Measurements from ENCODE around the gene AFG3L2.

DNA sequence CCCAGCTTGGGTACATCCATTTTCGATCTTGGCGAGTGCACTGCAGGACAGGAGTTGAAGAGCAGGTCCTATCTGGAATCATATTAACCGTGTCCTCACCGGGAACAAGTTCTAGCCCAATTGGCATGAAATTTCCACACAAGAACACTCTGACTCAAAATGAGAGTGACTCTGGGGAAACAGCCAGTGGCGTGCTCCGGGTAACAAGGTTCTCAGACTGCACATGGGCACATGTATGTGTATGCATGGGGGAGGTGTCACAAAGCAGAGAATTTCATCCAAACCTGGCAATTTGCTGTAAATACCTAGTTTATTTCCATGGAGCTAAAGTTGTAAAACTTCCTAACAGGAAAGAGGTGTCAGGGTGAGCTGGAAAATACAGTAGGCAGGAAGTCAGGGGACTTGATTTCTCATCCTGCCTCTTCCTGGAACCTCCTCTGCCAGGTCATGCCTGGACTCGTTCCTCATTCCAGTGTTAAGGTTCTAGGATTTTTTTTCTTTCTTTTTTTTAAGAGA is 67.3 kb downstream of the AFG3L2 start:
- no peak for TF ChIP-seq RAD21 (CRISPR knock-in tag; conservative IDR thresholded peaks at IDR 0.05 in 1 of 2, IDR thresholded peaks at IDR 0.05 in 1 of 2)
- TF ChIP-seq, protein P1, sequence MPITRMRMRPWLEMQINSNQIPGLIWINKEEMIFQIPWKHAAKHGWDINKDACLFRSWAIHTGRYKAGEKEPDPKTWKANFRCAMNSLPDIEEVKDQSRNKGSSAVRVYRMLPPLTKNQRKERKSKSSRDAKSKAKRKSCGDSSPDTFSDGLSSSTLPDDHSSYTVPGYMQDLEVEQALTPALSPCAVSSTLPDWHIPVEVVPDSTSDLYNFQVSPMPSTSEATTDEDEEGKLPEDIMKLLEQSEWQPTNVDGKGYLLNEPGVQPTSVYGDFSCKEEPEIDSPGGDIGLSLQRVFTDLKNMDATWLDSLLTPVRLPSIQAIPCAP (CRISPR knock-in tag; IDR thresholded peaks at IDR 0.05; ENCODE audit: borderline replicate concordance): no peak
- no peak for TF ChIP-seq SIN3A (IDR thresholded peaks at IDR 0.05; ENCODE audit: borderline replicate concordance in 2 of 2, control insufficient read depth in 1 of 2, low read depth in 2 of 2, low read length in 2 of 2)
- TF ChIP-seq, protein P2, sequence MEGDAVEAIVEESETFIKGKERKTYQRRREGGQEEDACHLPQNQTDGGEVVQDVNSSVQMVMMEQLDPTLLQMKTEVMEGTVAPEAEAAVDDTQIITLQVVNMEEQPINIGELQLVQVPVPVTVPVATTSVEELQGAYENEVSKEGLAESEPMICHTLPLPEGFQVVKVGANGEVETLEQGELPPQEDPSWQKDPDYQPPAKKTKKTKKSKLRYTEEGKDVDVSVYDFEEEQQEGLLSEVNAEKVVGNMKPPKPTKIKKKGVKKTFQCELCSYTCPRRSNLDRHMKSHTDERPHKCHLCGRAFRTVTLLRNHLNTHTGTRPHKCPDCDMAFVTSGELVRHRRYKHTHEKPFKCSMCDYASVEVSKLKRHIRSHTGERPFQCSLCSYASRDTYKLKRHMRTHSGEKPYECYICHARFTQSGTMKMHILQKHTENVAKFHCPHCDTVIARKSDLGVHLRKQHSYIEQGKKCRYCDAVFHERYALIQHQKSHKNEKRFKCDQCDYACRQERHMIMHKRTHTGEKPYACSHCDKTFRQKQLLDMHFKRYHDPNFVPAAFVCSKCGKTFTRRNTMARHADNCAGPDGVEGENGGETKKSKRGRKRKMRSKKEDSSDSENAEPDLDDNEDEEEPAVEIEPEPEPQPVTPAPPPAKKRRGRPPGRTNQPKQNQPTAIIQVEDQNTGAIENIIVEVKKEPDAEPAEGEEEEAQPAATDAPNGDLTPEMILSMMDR (IDR thresholded peaks at IDR 0.05 in 2 of 3, conservative IDR thresholded peaks at IDR 0.05 in 1 of 3; ENCODE audit: insufficient read depth in 2 of 3, low read depth in 1 of 3, low read length in 3 of 3): no peak
- no peak for TF ChIP-seq JUNB (CRISPR knock-in tag; conservative IDR thresholded peaks at IDR 0.05)
- TF ChIP-seq NR2F6 (CRISPR knock-in tag; IDR thresholded peaks at IDR 0.05): no peak
- TF ChIP-seq POLR2AphosphoS5 (IDR thresholded peaks at IDR 0.05; ENCODE audit: control insufficient read depth, insufficient read depth, low read depth, low read length): no peak
- TF ChIP-seq, protein P3, sequence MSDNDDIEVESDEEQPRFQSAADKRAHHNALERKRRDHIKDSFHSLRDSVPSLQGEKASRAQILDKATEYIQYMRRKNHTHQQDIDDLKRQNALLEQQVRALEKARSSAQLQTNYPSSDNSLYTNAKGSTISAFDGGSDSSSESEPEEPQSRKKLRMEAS (CRISPR knock-in tag; IDR thresholded peaks at IDR 0.05): no peak; the same call in 1 of the 2 replicates
- TF ChIP-seq ZNF766 (CRISPR knock-in tag; conservative IDR thresholded peaks at IDR 0.05): no peak
